IPS-NIHi7 (cell line): ENCODE data around the gene PTPRG.
A peak's percentile ranks its signal among the peaks of the same experiment; 100 is the strongest.

ENCODE experiments used
- DNase-seq: peaks from one replicate; pipeline ENCODE4 v3.0.0; 2012; ENCODE audit warnings: mixed read lengths; ENCODE audit errors: extremely low spot score

PTPRG gene

DNA sequence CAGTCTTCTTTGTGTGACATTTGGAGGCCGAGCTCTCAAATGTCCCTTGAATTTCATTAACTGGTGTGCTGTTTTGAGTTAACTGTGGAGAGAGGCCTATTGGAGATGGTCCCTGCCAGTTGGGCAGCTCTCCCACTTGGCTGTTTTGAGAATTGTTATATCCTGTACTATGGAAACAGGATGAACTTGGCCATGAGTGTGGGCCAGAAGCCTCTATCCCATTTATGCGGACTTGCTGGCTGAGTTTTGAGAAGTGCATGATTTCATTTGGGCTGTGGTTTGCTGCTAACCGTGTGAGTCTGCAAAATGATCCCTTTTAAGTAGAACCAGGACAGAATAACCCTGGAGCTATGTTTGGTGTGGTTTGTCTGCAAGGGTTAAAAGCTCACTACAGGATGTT is 366.0 kb downstream of the PTPRG start:
- DNase-seq: no peak

GRCh38 chr3:61928039-61928438 is 366.7 kb downstream of the PTPRG start:
- DNase-seq: no peak

GRCh38 chr3:61928776-61929314 is 367.5 kb downstream of the PTPRG start:
- DNase-seq: no peak

DNA sequence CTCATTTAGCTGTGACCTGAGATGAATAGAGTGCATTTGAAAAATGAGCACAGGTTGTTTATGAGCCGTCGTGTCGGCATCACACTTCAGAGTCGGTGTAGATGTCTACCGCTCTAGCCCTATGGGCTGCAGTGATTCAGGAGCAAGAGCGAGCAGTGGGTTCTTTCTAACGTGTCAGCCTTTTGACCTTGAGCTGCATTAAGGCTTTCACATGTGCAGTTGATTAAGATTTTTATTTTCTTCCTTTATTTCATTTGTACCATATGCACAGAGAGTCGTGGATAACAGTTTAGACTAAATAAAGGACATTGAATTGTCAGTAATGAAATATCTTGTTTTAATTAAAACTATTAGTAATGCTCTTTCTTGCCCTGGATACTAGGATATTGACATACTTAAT is 368.2 kb downstream of the PTPRG start:
- DNase-seq: no peak

DNA sequence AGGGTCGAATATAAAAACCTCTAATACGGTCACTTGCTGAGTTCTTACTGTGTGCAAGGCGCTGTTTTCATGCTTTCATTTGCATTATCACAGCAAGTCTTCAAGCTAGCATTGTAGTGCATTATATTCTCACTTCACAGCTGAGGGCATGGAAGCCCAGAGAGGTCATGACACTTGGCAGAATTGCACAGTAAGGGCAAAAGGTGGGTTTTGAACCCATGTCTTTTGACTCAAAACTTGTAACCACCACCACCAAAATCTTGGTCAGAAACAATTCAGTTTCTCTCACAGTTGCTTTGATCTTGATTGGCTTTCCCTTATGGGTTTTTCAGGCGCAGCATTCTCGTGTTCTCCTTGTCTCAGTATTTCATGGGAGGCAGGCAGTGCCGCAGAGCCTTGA is 371.1 kb downstream of the PTPRG start:
- DNase-seq: no peak

GRCh38 chr3:61933798-61934504 is 372.6 kb downstream of the PTPRG start:
- DNase-seq: no peak

DNA sequence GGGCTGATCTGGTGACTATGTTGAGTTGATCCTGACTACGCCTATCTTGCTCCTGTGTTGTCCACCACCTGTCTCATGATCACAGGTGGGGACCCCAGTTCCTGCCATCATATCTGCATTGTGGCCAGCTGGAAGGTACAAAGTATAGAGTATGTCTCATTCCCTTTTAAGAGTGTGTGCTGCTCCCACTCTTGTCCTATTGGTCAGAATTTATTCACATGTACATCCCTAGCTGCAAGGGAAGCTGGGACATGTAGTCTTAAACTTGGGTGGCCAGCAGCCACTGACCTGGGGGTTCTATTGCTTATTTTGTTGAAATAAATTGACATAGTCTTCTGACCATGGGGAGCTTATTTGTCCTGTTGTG is 373.1 kb downstream of the PTPRG start:
- no peak for DNase-seq

GRCh38 chr3:61935814-61936213 is 374.4 kb downstream of the PTPRG start:
- no peak for DNase-seq

- DNase-seq: peak; percentile 45
Measured at GRCh38 chr3:61936344-61936937, 375.1 kb downstream of the PTPRG start.

- no peak for DNase-seq
Measured at GRCh38 chr3:61937477-61937876, 376.1 kb downstream of the PTPRG start.

- DNase-seq: no peak
Measured at GRCh38 chr3:61938878-61939549, 377.6 kb downstream of the PTPRG start.

DNA sequence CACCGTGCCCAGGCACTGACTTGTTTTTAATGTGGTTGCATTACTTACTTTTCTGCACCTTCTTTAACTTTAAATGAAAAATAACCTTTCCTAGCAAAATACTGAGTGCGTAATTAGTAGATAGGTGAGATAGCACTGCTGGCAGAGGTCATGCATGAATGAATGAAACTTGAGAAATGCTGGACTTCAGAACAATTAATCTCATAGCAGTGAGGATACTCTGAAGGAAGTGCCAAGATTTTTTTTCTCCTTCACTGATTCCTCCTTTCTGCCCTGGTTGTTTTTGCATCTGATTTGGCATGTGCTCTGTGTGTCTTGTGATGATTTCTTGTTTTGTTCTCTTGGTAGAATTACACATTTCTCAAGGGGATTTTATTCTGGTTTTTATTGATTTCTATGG is 378.9 kb downstream of the PTPRG start:
- no peak for DNase-seq

DNA sequence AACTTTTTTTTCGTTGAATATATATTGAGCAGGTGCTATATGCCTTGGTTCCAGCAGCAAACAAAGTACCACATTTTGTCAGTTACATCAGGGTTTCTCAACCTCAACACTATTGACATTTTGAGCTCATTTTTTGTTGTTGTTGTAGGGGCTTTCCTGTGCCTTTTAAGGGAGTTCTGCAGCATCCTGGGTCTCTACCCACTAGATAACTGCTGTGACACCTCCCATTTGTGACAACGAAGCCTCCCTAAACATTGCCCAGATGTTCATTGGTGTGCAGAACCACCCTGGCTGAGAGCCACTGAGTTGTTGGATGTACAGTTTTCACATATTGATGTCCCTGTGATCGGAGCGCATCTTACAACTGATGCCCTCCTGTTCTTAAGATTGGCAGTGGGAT is 382.6 kb downstream of the PTPRG start:
- DNase-seq: no peak

- DNase-seq: peak; percentile 26
Measured at GRCh38 chr3:61944726-61945125, 383.4 kb downstream of the PTPRG start.

GRCh38 chr3:61945657-61946056 is 384.3 kb downstream of the PTPRG start:
- DNase-seq: no peak

GRCh38 chr3:61946570-61947324 is 385.4 kb downstream of the PTPRG start:
- no peak for DNase-seq

DNA sequence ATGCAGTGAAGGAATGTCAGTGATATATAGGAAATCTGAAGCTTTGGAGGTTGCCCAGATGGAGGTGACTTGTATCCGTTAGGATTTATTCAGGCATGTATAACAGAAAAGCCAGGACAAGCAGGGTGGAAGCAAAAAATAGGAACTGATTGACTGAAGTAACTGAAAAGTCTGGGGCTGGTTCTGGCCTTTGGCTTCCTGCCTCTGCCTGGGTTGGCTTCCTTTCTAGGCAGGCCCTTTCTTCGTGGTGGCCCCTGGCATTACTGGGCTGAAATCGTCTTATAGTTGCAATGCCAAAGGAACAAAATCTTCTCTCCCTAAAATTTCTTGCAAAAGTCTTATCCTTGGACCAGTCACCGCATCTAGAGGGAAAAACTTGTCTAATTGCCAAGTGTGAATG is 386.1 kb downstream of the PTPRG start:
- no peak for DNase-seq

DNA sequence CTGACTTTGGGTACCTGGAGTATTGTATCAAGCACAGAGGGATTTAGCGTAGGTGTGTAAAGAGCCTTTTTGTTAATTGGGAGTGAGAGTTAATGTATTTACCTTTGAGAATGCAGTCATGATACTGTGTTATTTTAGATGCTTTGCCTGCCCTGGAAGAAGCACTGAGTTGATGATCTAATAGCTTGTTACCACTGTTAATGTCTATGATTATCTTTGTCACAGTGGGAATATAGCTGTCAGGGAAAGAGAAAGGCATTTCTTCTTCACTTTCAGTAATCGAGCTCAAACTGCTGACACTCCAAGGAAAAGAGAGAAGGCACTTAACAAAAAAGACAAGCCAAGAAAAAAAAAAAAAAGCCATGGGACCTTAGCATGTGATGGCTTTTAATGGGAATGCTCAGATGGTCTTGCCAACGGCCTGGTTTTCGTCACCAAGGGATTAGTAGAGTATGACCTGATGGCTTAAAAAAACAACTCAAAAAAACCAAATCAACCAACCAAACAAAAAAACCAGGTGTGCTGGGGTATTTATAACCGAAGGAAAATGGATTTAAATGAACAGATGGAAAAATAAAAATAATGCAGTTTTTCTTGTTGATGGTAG is 387.4 kb downstream of the PTPRG start:
- no peak for DNase-seq

- DNase-seq: peak; percentile 26
Measured at GRCh38 chr3:61954097-61954540, 392.7 kb downstream of the PTPRG start.

DNA sequence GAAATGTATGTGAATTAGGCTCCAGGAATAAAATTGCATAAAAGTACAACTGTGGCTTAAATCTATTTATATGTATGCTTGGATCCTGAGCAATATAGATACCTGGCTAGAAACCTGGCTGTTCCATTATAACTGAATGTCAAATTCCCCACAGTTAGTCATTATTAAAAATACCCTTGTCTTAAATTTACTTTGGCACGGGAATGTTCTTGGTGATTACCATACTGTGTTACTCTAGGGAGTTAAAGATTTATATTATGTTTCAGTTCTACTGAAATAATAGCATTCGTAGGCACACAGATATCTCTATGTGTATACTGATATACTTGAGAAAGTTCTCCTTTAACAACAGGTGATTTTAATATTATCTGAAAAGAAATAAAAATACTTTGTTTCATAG is 394.1 kb downstream of the PTPRG start:
- DNase-seq: no peak

- DNase-seq: no peak
Measured at GRCh38 chr3:61956236-61956635, 394.9 kb downstream of the PTPRG start.

GRCh38 chr3:61957259-61957658 is 395.9 kb downstream of the PTPRG start:
- DNase-seq: no peak
